HG03575 (cell line): Measurements from ENCODE around the gene NOTCH1.

Experiments used
- ATAC-seq: cut with Tn5 transposase; IDR thresholded peaks from one replicate; pipeline ENCODE4 v1.9.1; 2021; ENCODE audit not compliant: unreplicated experiment, insufficient number of reproducible peaks, low FRiP score; ENCODE audit errors: extremely low read depth

Gene NOTCH1

GRCh38 chr9:136537896-136538598, 7.8 kb downstream of the NOTCH1 start:
- ATAC-seq, result no peak

GRCh38 chr9:136537411-136537810, 8.4 kb downstream of the NOTCH1 start:
- ATAC-seq, result no peak

GRCh38 chr9:136536721-136537241, 9.1 kb downstream of the NOTCH1 start:
- no peak for ATAC-seq

- no peak for ATAC-seq
Observed at GRCh38 chr9:136536051-136536720, 9.7 kb downstream of the NOTCH1 start.

- no peak for ATAC-seq
Observed at GRCh38 chr9:136535070-136535469, 10.8 kb downstream of the NOTCH1 start.

- no peak for ATAC-seq
Observed at GRCh38 chr9:136534366-136534765, 11.5 kb downstream of the NOTCH1 start.

- ATAC-seq, result no peak
Observed at GRCh38 chr9:136533775-136534157, 12.1 kb downstream of the NOTCH1 start.

- ATAC-seq, result no peak
Observed at GRCh38 chr9:136532799-136533774, 12.8 kb downstream of the NOTCH1 start.

GRCh38 chr9:136531904-136532798, 13.7 kb downstream of the NOTCH1 start:
- ATAC-seq, result no peak

- no peak for ATAC-seq
Observed at GRCh38 chr9:136531186-136531903, 14.5 kb downstream of the NOTCH1 start.

- ATAC-seq, result no peak
Observed at GRCh38 chr9:136530461-136531089, 15.3 kb downstream of the NOTCH1 start.

- ATAC-seq, result no peak
Observed at GRCh38 chr9:136529516-136530460, 16.1 kb downstream of the NOTCH1 start.

- ATAC-seq, result no peak
Observed at GRCh38 chr9:136528716-136529341, 17.0 kb downstream of the NOTCH1 start.

GRCh38 chr9:136527721-136528710, 17.8 kb downstream of the NOTCH1 start:
- ATAC-seq, result no peak

- ATAC-seq, result no peak
Observed at GRCh38 chr9:136527131-136527530, 18.7 kb downstream of the NOTCH1 start.
